Cerebellar cortex (tissue), 1 donor: ENCODE data around the gene NKAIN2.
"Not testable (repeated sequence)": the region's sequence is repeated elsewhere in the genome, so short reads cannot be mapped to it uniquely, and the experiment has no call there.

ENCODE experiments used
- DNase-seq: peaks from one replicate; pipeline ENCODE4 v3.0.0-alpha.2; 2015; ENCODE audit warnings: low spot score

Gene NKAIN2

GRCh38 chr6:124090491-124090890 is 286.8 kb downstream of the NKAIN2 start:
- no peak for DNase-seq

GRCh38 chr6:124099520-124099919 is 295.9 kb downstream of the NKAIN2 start:
- no peak for DNase-seq

- DNase-seq, result no peak
Observed at GRCh38 chr6:124110514-124110913, 306.8 kb downstream of the NKAIN2 start.

GRCh38 chr6:124119596-124119995 is 315.9 kb downstream of the NKAIN2 start:
- DNase-seq, result peak; percentile 78

- no peak for DNase-seq
Observed at GRCh38 chr6:124123617-124124209, 320.0 kb downstream of the NKAIN2 start.

GRCh38 chr6:124131259-124131658 is 327.6 kb downstream of the NKAIN2 start:
- DNase-seq, result no peak

- DNase-seq, result no peak
Observed at GRCh38 chr6:124131779-124132178, 328.1 kb downstream of the NKAIN2 start.

- DNase-seq, result no peak
Observed at GRCh38 chr6:124132256-124132655, 328.6 kb downstream of the NKAIN2 start.

GRCh38 chr6:124142852-124143251 is 339.2 kb downstream of the NKAIN2 start:
- no peak for DNase-seq

- no peak for DNase-seq
Observed at GRCh38 chr6:124143435-124143834, 339.8 kb downstream of the NKAIN2 start.

- DNase-seq, result no peak
Observed at GRCh38 chr6:124147621-124148020, 344.0 kb downstream of the NKAIN2 start.

GRCh38 chr6:124148236-124148957 is 344.7 kb downstream of the NKAIN2 start:
- no peak for DNase-seq

- DNase-seq, result no peak
Observed at GRCh38 chr6:124149646-124150045, 346.0 kb downstream of the NKAIN2 start.

GRCh38 chr6:124158024-124158423 is 354.4 kb downstream of the NKAIN2 start:
- no peak for DNase-seq

GRCh38 chr6:124163676-124164075 is 360.0 kb downstream of the NKAIN2 start:
- DNase-seq, result no peak

GRCh38 chr6:124164343-124164742 is 360.7 kb downstream of the NKAIN2 start:
- DNase-seq, result no peak

- not testable (repeated sequence) for DNase-seq
Observed at GRCh38 chr6:124167249-124167648, 363.6 kb downstream of the NKAIN2 start.

GRCh38 chr6:124190256-124190655 is 386.6 kb downstream of the NKAIN2 start:
- no peak for DNase-seq

GRCh38 chr6:124193132-124193531 is 389.5 kb downstream of the NKAIN2 start:
- no peak for DNase-seq

- no peak for DNase-seq
Observed at GRCh38 chr6:124197148-124197547, 393.5 kb downstream of the NKAIN2 start.

GRCh38 chr6:124199286-124199685 is 395.6 kb downstream of the NKAIN2 start:
- peak; percentile 56 for DNase-seq

- peak; percentile 71 for DNase-seq
Observed at GRCh38 chr6:124200661-124201060, 397.0 kb downstream of the NKAIN2 start.

GRCh38 chr6:124203101-124203811 is 399.6 kb downstream of the NKAIN2 start:
- peak; percentile 79 for DNase-seq
